HG03460 (cell line): ENCODE measurements around the gene CCNB1IP1.
"Not testable (repeated sequence)": the region's sequence is repeated elsewhere in the genome, so short reads cannot be mapped to it uniquely, and the experiment has no call there.

Experiments used
- ATAC-seq: cut with Tn5 transposase; IDR thresholded peaks from one replicate; pipeline ENCODE4 v1.9.1; 2021; ENCODE audit not compliant: unreplicated experiment

CCNB1IP1 gene

GRCh38 chr14:20332788-20333493 is at the start of gene CCNB1IP1:
TSS of gene CCNB1IP1 (minus strand) at chr14:20333279. CDS start at chr14:20316523, 16,756 bp downstream.
- peak; percentile 99 for ATAC-seq

- ATAC-seq: no peak
Observed at GRCh38 chr14:20382526-20382925, 49.4 kb upstream of the CCNB1IP1 start.

GRCh38 chr14:20381341-20381740 is 48.3 kb upstream of the CCNB1IP1 start:
- ATAC-seq: no peak

- ATAC-seq: no peak
Observed at GRCh38 chr14:20380681-20381080, 47.6 kb upstream of the CCNB1IP1 start.

- ATAC-seq: no peak
Observed at GRCh38 chr14:20379743-20380142, 46.7 kb upstream of the CCNB1IP1 start.

- no peak for ATAC-seq
Observed at GRCh38 chr14:20377171-20377570, 44.1 kb upstream of the CCNB1IP1 start.

GRCh38 chr14:20376071-20376588 is 43.1 kb upstream of the CCNB1IP1 start:
- no peak for ATAC-seq

GRCh38 chr14:20375471-20375870 is 42.4 kb upstream of the CCNB1IP1 start:
- no peak for ATAC-seq

- no peak for ATAC-seq
Observed at GRCh38 chr14:20372796-20373195, 39.7 kb upstream of the CCNB1IP1 start.

GRCh38 chr14:20365928-20366327 is 32.8 kb upstream of the CCNB1IP1 start:
- ATAC-seq: no peak

- ATAC-seq: not testable (repeated sequence)
Observed at GRCh38 chr14:20358474-20358873, 25.4 kb upstream of the CCNB1IP1 start.

- ATAC-seq: no peak
Observed at GRCh38 chr14:20356422-20356821, 23.3 kb upstream of the CCNB1IP1 start.

- ATAC-seq: no peak
Observed at GRCh38 chr14:20350860-20351259, 17.8 kb upstream of the CCNB1IP1 start.

- no peak for ATAC-seq
Observed at GRCh38 chr14:20350282-20350681, 17.2 kb upstream of the CCNB1IP1 start.

GRCh38 chr14:20347747-20348146 is 14.7 kb upstream of the CCNB1IP1 start:
- no peak for ATAC-seq

GRCh38 chr14:20346713-20347112 is 13.6 kb upstream of the CCNB1IP1 start:
- no peak for ATAC-seq

GRCh38 chr14:20345366-20345765 is 12.3 kb upstream of the CCNB1IP1 start:
- ATAC-seq: no peak

- ATAC-seq: no peak
Observed at GRCh38 chr14:20343862-20344220, 10.8 kb upstream of the CCNB1IP1 start.

- peak; percentile 93 for ATAC-seq
Observed at GRCh38 chr14:20343092-20343861, 10.2 kb upstream of the CCNB1IP1 start, which contains the start of gene PARP2. TSS of gene PARP2 (plus strand) at chr14:20343635. CDS start at chr14:20343642, 7 bp downstream.

- no peak for ATAC-seq
Observed at GRCh38 chr14:20341646-20342045, 8.6 kb upstream of the CCNB1IP1 start.

GRCh38 chr14:20341032-20341431 is 8.0 kb upstream of the CCNB1IP1 start:
- ATAC-seq: not testable (repeated sequence)

- no peak for ATAC-seq
Observed at GRCh38 chr14:20334017-20334416, 938 bp upstream of the CCNB1IP1 start.
